T-helper 2 cell treated with Interferon-gamma antibody and Interleukin-4, amounts not matched to agents 100 ng/mL and 5 ng/mL, for 36 hours (primary cell): ENCODE results near the gene LRRC2. TPM values are rescaled to one million over a fixed set of nuclear protein-coding genes. Genes with fewer than 3 reads are reported as not detected.
"Not testable (repeated sequence)": the region's sequence is repeated elsewhere in the genome, so short reads cannot be mapped to it uniquely, and the experiment has no call there.

ENCODE experiments used
- intact Hi-C: fragments of 100-400 bp; cut with micrococcal nuclease; formaldehyde crosslinking; loops from one replicate; pipeline ENCODE4 v1.15.1; 2023
- total RNA-seq: library from RNA; stranded (reverse); gene quantifications from 2 replicates; pipeline ENCODE4 v1.2.3, GENCODE V29; 2022

Gene LRRC2, protein sequence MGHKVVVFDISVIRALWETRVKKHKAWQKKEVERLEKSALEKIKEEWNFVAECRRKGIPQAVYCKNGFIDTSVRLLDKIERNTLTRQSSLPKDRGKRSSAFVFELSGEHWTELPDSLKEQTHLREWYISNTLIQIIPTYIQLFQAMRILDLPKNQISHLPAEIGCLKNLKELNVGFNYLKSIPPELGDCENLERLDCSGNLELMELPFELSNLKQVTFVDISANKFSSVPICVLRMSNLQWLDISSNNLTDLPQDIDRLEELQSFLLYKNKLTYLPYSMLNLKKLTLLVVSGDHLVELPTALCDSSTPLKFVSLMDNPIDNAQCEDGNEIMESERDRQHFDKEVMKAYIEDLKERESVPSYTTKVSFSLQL
- 0.09 TPM in 1 of 2 replicates, not detected in the other for total RNA-seq

DNA sequence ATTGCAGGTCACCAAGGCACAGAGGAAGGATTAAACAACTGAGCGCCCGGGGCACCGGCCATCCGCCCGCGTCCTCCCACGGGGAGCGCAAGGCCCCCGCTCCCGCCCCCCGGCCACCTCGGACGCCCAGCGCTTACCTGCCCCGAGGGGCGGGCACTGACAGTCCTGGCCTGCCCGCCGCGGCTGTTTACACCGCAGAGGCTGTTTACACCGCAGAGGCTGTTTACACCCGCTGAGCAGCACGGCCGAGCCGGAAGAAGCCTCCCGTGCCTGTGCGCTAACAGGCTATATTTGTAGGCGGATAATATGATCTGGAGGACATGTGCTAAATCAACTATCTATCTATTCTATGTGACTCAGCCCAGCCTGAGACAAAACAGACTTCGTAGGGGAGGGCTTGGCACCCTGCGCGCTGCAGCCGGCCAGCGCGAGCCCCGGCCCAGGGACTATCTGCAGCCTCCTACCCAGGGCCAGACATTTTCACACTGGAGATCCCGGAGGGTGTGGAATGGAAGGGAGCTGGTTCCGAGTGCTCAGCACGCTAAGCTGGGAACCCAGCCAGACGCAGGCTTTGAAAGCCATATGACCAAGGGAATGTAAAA lies at the start of gene LRRC2:
Gene LRRC2, minus strand, starts transcription at position 263 of the 602 bp plus-strand sequence. CDS start 14,711 bp downstream, outside the sequence.
- intact Hi-C loops, result loop anchor here (2.0 kb wide), 1 partner anchor 77 kb away; no protein-coding TSS in a partner anchor

DNA sequence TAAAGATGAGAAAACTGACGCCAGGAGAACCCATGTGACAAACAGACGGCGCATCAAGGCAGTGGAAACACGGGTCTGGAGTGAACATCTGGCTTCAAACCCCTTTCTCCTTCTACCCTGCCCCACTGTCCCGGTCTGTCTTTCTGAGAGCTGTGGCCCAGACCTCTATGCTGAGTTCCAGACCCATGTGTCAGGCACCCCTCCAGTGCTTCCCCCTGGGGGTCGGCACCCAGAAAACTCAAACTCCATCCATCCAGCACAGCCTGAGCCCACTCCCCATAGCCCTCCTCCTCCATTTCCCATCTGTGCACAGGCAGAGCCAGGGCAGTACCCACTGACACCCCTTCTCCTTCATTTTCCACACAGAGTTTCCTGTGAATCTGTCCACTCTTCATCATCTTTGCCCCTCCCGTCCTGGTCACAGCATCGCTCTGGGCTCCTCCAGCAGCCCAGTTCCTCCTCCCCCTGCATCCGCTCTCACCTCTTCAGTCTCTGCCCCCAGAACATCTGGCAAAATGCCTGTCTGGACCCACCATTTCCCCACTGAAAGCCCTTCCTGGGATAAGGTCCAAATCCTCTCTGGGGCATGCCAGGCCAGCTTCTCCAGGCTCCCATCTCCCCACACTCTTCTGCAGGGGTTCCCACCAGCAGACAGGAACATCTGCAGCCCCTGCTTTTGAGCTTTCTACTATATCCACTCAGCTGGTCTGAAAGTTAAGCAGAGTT lies 49.1 kb upstream of the LRRC2 start:
- intact Hi-C loops, result no loop called here

DNA sequence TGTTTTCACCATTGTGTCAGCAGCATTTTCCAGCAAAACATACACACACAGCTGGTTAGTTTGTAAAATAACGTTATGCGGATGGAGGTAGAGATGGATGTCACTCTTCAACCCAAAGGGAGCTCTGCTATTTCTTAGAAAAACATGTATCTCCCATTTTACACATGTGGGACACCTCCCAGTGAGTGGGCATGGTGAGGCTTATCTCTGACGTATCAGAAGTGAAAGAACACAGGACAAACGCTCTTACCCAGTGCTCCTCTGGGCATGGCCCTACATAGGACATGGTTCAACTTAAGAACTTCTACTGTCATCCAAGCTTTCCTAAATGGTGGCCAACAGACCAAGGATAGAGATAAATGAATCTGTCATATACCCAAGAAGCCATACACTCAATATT lies 48.3 kb upstream of the LRRC2 start:
- intact Hi-C loops, result no loop called here

DNA sequence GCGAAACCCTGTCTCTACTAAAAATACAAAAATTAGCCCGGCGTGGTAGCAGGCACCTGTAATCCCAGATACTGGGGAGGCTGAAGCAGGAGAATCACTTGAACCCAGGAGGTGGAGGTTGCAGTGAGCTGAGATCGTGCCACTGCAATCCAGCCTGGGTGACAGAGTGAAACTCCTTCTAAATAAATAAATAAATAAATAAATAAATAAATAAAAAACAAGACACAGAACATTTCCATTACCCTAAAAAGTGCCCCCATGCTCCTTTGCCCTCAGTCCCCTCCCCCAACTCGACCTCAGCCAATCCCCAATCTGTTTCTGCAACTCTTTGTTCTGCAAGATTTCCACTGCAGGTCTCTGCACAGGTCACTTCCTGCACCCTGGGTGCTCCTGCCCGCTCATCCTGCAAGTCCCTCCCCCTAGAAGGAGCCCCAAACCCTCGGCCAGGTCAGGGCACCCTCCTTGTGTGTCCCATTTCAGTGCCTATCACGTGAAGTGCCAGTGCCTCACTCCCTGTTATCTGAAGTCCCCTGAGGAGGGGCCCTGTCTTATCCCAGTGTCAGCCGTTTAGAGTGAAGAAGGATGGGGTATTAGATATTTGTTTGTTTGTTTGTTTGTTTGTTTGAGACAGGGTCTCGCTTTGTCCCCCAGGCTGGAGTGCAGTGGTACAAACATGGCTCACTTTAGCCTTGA lies 47.4 kb upstream of the LRRC2 start:
- intact Hi-C loops, result no loop called here

DNA sequence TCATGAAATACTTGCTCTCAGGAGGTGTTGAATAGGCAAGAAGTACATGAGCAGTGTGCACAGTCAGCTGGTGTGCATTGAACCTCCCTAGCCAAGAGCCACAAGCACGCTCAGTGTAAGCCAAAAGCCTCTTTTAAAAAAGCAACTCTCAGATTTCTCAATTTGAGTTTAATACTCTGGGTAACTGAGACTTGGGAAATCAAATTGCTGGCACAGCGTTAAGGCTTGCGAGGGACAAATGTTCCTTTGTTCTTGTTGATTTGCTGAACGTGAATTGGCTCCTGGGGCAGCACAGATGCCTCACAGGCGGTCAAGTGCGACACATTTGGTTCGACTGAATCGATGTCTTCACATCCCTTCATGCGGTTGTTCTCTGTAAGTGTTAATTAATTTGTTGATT lies 46.2 kb upstream of the LRRC2 start, which contains the start of gene FAM240A:
Gene FAM240A, plus strand, starts transcription at position 202 of the 400 bp plus-strand sequence. Its CDS starts 159 bp downstream, at position 361.
- intact Hi-C loops, result no loop called here

DNA sequence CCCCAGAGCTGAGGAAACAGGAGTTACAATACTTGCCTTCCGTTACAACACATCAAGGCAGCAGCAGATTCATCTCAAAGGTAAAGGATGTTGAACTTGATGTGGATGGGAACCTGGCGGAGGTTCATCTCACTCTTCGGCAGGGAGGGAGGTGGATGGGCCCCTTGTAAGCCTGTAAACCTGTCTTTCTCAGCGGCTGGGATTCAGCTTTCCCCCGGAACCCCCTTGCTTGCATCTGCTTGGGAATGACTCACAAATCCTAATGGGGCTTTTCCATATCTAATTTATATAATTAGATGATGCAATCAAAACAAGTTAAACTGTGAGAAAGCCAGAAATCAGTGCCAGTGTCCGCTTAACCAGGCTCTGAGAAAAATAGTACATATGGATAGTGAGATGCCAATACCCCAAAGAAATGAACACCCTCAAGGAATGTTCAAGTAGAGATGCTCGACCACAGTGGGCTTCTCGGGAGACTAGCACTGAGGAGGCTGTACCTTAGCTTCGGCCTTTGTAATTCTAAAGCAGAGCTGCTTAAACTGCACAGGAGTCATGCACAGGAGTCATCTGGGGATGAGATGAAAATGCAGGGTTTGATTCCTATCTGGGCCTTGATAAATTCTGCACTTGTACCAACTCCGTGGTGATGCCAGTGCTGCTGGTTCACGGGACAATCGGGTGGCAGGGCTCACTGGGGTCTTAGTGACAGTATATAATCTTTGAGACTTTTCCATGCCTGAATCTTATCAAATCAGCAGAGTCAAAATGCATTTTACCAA lies 44.0 kb upstream of the LRRC2 start:
- intact Hi-C loops, result no loop called here

DNA sequence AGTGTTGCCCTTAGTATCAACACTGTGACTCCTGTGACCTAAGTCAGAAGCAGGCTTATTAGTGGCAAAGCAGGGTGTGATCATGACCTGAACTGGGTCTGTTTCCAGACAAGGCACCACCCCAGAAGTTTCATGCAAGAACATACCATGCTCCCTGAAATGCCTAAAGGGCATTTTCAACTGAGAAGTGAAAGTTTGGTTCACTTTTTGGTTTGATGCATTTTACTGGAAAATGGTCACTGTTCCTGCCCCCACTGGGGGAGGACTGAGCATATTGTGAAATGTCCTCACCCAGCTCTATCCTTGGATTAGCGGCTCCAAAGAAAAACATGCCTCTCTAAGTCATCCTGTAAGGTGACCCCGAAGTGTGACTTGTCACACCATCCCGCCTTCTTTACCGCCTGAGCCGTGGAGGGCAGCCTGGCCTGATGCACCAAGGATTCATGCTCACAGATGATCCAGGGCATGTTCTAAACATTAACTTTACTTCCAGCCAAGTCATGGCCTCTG lies 43.2 kb upstream of the LRRC2 start:
- intact Hi-C loops, result no loop called here

DNA sequence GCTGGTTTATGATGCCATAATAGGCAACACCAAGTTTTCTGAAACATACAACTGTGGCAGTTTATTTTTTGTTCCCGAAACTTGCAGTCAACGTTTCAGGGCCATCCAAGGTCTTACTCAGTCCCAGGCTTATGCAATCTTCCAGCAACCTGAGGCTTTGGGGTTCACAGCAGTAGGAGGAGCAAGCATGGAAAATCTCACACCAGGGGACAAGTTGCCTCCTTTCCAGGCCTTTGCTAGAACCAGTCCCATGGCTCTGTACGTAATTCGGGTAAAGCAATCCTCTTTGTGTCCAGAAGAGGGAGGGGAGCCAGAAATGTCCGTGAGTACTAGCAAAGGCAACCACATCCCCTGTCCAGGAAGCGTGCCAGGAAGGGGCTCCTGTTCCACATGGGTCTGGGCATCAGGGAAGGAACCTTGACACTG lies 41.5 kb upstream of the LRRC2 start:
- intact Hi-C loops, result no loop called here

DNA sequence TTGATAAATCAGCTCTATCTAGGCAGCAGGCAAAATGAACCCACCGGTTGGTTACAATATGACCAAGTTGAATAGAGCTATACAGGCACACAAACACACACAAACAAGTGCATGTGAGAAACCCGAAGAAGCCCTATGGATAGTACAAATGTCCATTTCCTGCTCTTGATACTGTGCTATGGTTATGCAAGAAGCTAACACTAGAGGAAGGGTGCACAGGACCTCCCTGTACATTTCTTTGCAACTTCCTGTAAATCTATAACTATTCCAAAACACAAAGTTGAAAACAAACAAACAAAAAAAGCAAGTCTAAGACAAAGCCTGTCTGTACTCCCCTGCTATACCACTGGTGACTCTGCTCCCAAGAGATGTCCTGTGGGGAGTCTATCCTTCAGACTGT lies 38.0 kb upstream of the LRRC2 start:
- intact Hi-C loops, result no loop called here

DNA sequence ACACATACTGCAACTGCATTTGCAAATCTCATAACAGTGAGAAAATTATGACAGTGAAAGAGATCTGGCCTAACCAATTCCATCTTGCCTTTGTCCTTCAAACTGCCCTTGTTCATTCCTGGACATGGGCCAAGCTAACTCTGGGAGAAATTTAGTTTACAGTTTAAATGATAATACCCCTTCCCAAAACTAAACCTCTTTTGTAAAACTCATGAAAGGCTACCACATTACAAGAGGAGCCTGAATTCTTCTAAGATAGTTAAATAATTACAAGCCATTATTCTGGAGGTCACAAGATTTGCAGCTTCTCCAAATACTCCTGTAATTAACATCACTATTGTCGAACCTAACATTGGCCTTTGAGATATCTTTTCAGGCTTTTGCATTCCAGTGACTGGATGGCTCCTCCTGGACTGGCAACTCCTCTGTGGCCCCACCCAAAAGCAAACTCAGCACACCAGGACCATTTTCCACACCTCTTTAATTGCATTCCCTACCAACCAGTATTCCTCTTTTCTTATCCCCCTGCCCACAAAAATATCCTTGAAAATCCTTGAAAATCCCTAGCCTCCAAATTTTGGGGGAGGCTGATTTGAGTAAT lies 37.4 kb upstream of the LRRC2 start:
- intact Hi-C loops, result no loop called here

DNA sequence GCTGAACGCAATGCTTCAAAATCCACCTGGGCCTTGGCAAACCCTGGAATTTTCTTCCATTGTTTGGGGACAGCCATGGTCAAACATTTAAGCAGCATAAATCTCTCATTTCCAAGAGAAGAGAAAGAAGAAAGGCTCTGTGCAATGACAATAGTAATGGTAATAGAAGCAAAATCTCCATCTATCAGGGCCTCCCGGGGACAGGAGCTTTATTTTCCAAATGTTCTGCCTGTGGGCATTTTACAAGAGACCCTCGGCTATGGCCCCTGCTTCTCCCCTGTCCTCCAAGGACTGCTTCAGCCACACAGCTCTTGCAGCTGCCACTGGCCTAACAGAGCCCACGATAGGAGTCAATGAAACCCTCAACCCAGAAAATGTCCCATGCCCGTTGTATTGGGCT lies 33.5 kb upstream of the LRRC2 start:
- intact Hi-C loops, result no loop called here

DNA sequence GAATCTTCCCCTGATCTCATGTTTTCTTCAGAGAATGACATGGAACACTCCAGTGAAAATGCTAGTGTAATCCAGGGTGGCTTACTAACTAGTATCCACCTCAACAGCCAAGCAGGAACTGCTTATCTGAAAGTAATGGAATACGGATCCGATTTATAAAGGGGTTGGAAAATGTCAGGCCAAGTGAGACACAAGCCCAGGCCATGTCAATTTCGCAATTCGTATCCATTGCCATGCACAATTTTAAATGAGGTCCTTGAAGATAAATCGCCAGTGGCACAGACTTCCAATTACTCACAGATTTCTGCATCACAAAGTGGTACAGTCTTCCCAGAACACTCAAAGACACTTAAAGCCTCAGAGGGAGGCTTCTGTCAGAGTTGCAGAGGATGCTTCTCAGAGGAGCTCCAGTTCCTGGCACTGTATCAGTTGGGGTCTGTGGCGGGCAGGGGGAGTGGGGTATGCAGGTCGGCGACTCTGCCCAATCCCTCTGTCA lies 29.8 kb upstream of the LRRC2 start:
- intact Hi-C loops, result no loop called here

DNA sequence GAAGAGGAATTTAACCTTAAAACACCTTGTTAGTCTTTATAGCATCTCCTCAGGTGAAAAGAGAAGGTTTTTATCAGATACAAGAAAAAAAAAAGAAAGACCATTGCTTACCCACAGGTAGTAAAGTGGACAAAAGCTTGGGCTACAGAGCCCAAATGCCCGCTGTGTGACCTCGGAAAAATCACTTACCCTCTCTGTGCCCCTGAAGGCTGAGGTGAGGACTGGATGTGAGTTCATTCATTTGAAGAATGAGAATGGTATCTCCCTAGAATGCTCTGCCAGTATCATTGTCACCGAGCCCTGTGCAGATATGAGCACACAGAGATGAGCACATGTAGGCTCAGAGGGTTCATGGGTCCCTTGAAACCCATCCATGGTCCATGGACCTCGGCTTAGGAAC lies 28.6 kb upstream of the LRRC2 start:
- intact Hi-C loops, result no loop called here

DNA sequence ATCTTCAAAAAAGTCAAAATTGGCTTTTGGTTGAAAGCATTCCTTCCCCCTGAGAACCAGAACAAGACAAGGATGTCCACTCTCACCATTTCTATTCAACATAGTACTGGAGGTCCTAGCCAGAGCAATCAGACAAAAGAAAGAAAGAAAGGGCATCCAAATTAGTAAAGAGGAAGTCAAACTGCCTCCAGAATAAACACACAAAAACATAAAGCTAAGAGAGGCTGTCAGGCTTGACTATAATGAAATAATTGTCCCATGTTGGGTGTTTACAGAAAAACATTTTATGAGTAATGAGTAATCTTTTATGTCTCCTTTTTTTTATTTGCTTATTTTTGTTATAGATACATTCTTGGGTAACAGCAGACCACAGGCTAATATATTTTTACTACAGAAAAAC lies 27.9 kb upstream of the LRRC2 start:
- intact Hi-C loops, result no loop called here

DNA sequence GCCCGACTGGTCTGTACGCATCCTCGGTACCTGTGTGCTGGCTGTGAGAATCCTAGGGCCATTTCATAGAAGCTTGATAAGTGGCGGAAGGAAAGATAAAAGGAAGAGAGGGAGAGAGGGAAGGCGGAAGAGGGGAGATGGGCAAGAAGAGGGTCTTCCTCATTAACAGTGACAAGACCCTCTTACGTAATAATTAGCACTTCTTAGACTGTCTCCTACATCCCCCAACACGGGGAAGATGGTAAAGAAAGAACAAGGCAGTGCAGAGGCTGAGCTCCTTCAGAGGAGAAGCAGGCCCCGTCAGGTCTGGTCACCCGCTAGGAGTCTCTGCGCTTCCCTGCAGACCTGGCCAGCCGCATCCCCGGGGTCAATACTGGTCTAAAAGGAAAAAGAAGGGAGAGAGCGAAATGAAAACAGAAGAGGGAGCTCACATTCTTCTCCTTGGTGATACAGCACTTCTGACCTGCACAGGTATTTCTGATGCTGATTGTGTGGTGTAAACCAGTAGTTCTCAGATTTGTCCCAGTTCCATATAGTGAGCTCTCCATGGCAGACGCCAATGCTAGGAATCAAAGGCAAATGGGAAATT lies 27.3 kb upstream of the LRRC2 start:
- intact Hi-C loops, result no loop called here

DNA sequence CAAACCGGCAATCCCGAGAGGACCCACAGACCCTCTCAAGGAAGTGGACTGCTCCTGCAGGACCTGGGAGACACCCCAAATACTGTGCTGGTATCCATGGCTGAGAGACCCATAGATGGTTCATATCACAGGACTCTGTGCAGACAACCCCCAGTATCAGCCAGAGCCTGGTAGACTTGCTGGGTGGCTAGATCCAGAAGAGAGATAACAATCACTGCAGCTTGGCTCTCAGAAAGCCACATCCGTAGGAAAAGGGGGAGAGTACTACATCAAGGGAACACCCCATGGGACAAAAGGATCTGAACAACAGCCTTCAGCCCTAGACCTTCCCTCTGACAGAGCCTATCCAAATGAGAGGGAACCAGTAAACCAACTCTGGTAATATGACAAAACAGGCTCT lies 21.2 kb upstream of the LRRC2 start:
- intact Hi-C loops, result not testable (repeated sequence)

DNA sequence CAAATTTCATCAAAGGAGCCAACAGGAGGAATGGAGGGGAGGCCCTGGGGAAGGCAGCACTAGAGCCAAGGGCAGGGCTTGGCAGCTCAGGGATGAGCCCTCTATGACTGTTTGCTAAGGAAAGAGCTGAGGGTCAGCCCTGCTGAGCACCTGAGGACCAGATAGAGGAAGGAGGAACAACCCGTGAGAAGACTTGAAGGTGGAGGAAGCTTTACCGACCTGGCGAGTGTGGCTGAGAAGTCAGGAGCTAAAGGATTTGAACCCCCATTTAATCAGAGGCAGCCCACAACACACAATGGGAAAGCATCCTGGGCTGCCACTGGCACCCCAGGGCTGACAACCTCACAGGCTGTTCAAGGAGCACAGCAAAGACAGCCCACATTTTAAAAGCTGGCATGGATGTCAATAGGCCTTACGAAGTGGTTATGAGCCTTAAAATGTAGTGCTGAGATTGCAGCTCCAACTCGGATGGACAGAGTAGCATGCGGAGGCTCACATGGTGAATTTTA lies 20.7 kb upstream of the LRRC2 start:
- intact Hi-C loops, result no loop called here

DNA sequence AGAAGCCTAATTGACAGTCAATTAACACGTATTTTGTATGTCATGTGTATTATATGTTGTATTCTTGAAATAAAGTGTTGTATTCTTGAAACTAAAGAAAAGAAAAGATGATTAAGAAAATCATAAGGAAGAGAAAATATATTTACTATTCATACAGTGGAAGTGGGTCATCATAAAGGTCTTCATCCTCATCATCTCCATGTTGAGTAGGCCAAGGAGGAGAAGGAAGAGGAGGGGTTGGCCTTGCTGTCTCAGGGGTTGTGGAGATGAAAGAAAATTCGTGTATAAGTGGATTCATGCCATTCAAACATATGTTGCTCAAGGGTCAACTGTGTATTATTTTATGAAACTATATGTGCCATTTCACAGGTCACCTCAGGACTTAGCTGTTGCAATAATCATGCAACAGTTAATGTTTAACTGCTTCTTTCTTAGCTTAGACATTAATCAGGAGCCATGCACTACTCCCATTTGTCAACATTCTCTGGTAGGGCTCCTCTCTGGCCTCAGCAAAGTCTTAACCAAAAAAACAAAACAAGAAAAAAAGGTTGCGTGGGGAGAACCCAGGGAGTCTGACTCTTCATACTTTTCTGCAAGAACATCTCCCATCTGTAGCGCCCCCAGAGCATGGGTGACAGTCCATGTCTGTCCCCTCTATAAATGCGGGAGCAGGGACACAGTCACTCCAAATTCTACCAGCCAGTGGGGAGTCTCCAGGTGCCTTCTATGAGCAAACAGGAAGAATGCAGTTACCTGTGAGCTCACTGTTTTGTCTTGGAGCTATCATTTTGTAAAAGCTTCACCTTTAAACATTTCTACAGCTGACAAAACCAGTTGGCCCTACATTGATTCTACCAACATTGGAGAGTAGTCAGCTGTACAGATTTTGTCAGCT lies 19.9 kb upstream of the LRRC2 start:
- intact Hi-C loops, result no loop called here
